IMR-90 (cell line): ENCODE data around the gene TIAM2. TPM values are rescaled to one million over a fixed set of nuclear protein-coding genes. Genes with fewer than 3 reads are reported as not detected.

ENCODE experiments used
- ATAC-seq: fragments of 200-7000 bp; cut with Tn5 transposase; 2 replicates; pipeline ENCODE4 v1.9.1; 2020; ENCODE audit warnings: low read depth, mild to moderate bottlenecking, moderate library complexity
- BruUV-seq: library from RNA; stranded (reverse); fragments of 400-500 nt; replicated peaks from 2 replicates; lab custom pipeline; 2021; lab: Mats Ljungman, UMichigan
- CTCF ChIA-PET: fragments of 300-600 bp; formaldehyde crosslinking; extraction: SDS; loops from one replicate; lab custom pipeline; 2021; ENCODE audit warnings: antibody characterized with exemption; lab: Yijun Ruan, JAX
- POLR2A ChIA-PET: fragments of 300-600 bp; sonication (Branson Sonifier 250); formaldehyde crosslinking; loops from one replicate; lab custom pipeline; 2022; ENCODE audit warnings: antibody characterized with exemption; ENCODE audit not compliant: unreplicated experiment; lab: Charles Lee
- DNase-seq: peaks from one replicate; pipeline ENCODE4 v3.0.0; 2013
- H2AFZ ChIP-seq: replicated peaks from 2 replicates; pipeline ENCODE3; 2013; ENCODE audit warnings: low read length, mild to moderate bottlenecking; ENCODE audit not compliant: poor library complexity
- H2AK5ac ChIP-seq: 2 replicates; pipeline ENCODE4 v1.6.1; 2013; ENCODE audit warnings: low read depth, low read length, inconsistent platforms
- H2AK9ac ChIP-seq: replicated peaks from 2 replicates; pipeline ENCODE3; 2013; ENCODE audit warnings: mild to moderate bottlenecking, low read depth, low read length, moderate library complexity; ENCODE audit not compliant: poor library complexity
- H2BK120ac ChIP-seq: 2 replicates; pipeline ENCODE4 v1.6.1; 2013; ENCODE audit warnings: low read depth, low read length, inconsistent platforms
- H2BK15ac ChIP-seq: 3 replicates; pipeline ENCODE4 v1.6.1; 2013; ENCODE audit warnings: low read depth, low read length, inconsistent platforms
- H2BK20ac ChIP-seq: 2 replicates; pipeline ENCODE4 v1.6.1; 2013; ENCODE audit warnings: low read depth, mild to moderate bottlenecking, inconsistent platforms, low read length, moderate library complexity
- H2BK5ac ChIP-seq: 2 replicates; pipeline ENCODE4 v1.6.1; 2013; ENCODE audit warnings: mild to moderate bottlenecking, low read depth, low read length, inconsistent platforms; ENCODE audit not compliant: poor library complexity, severe bottlenecking
- H3K14ac ChIP-seq: replicated peaks from 2 replicates; pipeline ENCODE4 v1.6.1; 2013; ENCODE audit warnings: low read depth, low read length, inconsistent platforms
- H3K18ac ChIP-seq: 2 replicates; pipeline ENCODE4 v1.6.1; 2013; ENCODE audit warnings: low read depth, low read length, control low read depth
- H3K23ac ChIP-seq: 2 replicates; pipeline ENCODE4 v1.6.1; 2013; ENCODE audit warnings: low read depth, low read length, inconsistent platforms
- H3K27ac ChIP-seq: 2 replicates; pipeline ENCODE4 v1.5.1; 2013; ENCODE audit warnings: mild to moderate bottlenecking, control low read depth, low read length; ENCODE audit not compliant: insufficient read depth
- H3K27me3 ChIP-seq: 2 replicates; pipeline ENCODE4 v1.6.1; 2013; ENCODE audit warnings: low read length; ENCODE audit not compliant: control insufficient read depth, insufficient read depth
- H3K36me3 ChIP-seq: 2 replicates; pipeline ENCODE4 v1.6.1; 2013; ENCODE audit warnings: low read length, mixed read lengths; ENCODE audit not compliant: control insufficient read depth, insufficient read depth
- H3K4ac ChIP-seq: 2 replicates; pipeline ENCODE4 v1.6.1; 2013; ENCODE audit warnings: low read depth, low read length, inconsistent platforms
- H3K4me1 ChIP-seq: 2 replicates; pipeline ENCODE4 v1.6.1; 2013; ENCODE audit warnings: low read length, mixed read lengths; ENCODE audit not compliant: control insufficient read depth, insufficient read depth
- H3K4me2 ChIP-seq: 2 replicates; pipeline ENCODE4 v1.6.1; 2013; ENCODE audit warnings: low read depth, mild to moderate bottlenecking, control low read depth, low read length, moderate library complexity
- H3K4me3 ChIP-seq: 2 replicates; pipeline ENCODE4 v1.5.1; 2013; ENCODE audit warnings: low read depth, mild to moderate bottlenecking, control low read depth, low read length, moderate library complexity; ENCODE audit not compliant: insufficient read depth
- H3K56ac ChIP-seq: 2 replicates; pipeline ENCODE4 v1.6.1; 2013; ENCODE audit warnings: low read length, inconsistent platforms; ENCODE audit not compliant: insufficient read depth; ENCODE audit errors: extremely low read depth
- H3K79me1 ChIP-seq, 2 experiments: 2 replicates each; pipeline ENCODE4 v1.6.1; 2013; ENCODE audit warnings: low read length in 2 of 2, inconsistent platforms in 1 of 2, low read depth in 1 of 2
- H3K9ac ChIP-seq: 2 replicates; pipeline ENCODE4 v1.6.1; 2013; ENCODE audit warnings: low read depth, low read length, control low read depth
- H3K9me1 ChIP-seq: 2 replicates; pipeline ENCODE4 v1.6.1; 2013; ENCODE audit warnings: low read length, inconsistent platforms; ENCODE audit not compliant: insufficient read depth
- H3K9me3 ChIP-seq: 2 replicates; pipeline ENCODE4 v1.6.1; 2013; ENCODE audit warnings: low read length; ENCODE audit not compliant: control insufficient read depth, insufficient read depth
- H4K20me1 ChIP-seq: 2 replicates; pipeline ENCODE4 v1.6.1; 2013; ENCODE audit warnings: low read length, inconsistent platforms; ENCODE audit not compliant: insufficient read depth
- H4K5ac ChIP-seq: 2 replicates; pipeline ENCODE4 v1.6.1; 2013; ENCODE audit warnings: mild to moderate bottlenecking, low read depth, low read length, control low read depth
- H4K8ac ChIP-seq, 2 experiments: 2 replicates each; pipeline ENCODE4 v1.6.1; 2013; ENCODE audit warnings: low read depth in 2 of 2, low read length in 2 of 2, control low read depth in 1 of 2, inconsistent platforms in 1 of 2
- H4K91ac ChIP-seq: 2 replicates; pipeline ENCODE4 v1.6.1; 2013; ENCODE audit warnings: low read depth, low read length, inconsistent platforms; ENCODE audit not compliant: insufficient read depth
- BHLHE40 ChIP-seq: fragments of 150-350 bp; IDR thresholded peaks from 2 replicates; pipeline ENCODE4 v1.6.1; 2016; ENCODE audit warnings: mild to moderate bottlenecking, low read depth, low read length
- CEBPB ChIP-seq: IDR thresholded peaks from 2 replicates; pipeline ENCODE4 v1.6.1; 2012; ENCODE audit warnings: low read depth, low read length, improper control_type of control experiment
- CHD1 ChIP-seq: IDR thresholded peaks from 2 replicates; pipeline ENCODE4 v1.6.1; 2012; ENCODE audit warnings: low read depth, low read length, improper control_type of control experiment
- CTCF ChIP-seq: conservative IDR thresholded peaks from 2 replicates; pipeline ENCODE4 v1.5.1; 2012; ENCODE audit warnings: mild to moderate bottlenecking, low read depth, low read length, improper control_type of control experiment
- ELK1 ChIP-seq: fragments of 150-350 bp; IDR thresholded peaks from 2 replicates; pipeline ENCODE4 v1.6.1; 2016; ENCODE audit warnings: low read depth, mild to moderate bottlenecking, low read length, moderate library complexity, borderline replicate concordance
- FOS ChIP-seq: fragments of 150-350 bp; IDR thresholded peaks from 2 replicates; pipeline ENCODE4 v1.6.1; 2016; ENCODE audit warnings: low read depth, low read length
- MAFK ChIP-seq: IDR thresholded peaks from 2 replicates; pipeline ENCODE4 v1.6.1; 2012; ENCODE audit warnings: low read depth, low read length, improper control_type of control experiment
- MAZ ChIP-seq: IDR thresholded peaks from 2 replicates; pipeline ENCODE4 v1.6.1; 2012; ENCODE audit warnings: low read depth, mild to moderate bottlenecking, low read length, improper control_type of control experiment, moderate library complexity, borderline replicate concordance
- MXI1 ChIP-seq: IDR thresholded peaks from 2 replicates; pipeline ENCODE4 v1.6.1; 2012; ENCODE audit warnings: low read depth, mild to moderate bottlenecking, low read length, moderate library complexity, borderline replicate concordance
- NFE2L2 ChIP-seq: fragments of 150-350 bp; IDR thresholded peaks from 2 replicates; pipeline ENCODE4 v1.6.1; 2016; ENCODE audit warnings: low read depth, mild to moderate bottlenecking, low read length
- POLR2A ChIP-seq: IDR thresholded peaks from 2 replicates; pipeline ENCODE4 v1.6.1; 2012; ENCODE audit warnings: mild to moderate bottlenecking, low read depth, low read length
- RAD21 ChIP-seq: IDR thresholded peaks from 2 replicates; pipeline ENCODE4 v1.6.1; 2012; ENCODE audit warnings: low read length, improper control_type of control experiment
- RCOR1 ChIP-seq: IDR thresholded peaks from 2 replicates; pipeline ENCODE4 v1.6.1; 2012; ENCODE audit warnings: mild to moderate bottlenecking, low read length, improper control_type of control experiment; ENCODE audit not compliant: insufficient replicate concordance
- RFX5 ChIP-seq: IDR thresholded peaks from 2 replicates; pipeline ENCODE4 v1.8.0; 2012; ENCODE audit warnings: low read depth, mild to moderate bottlenecking, low read length, moderate library complexity
- SMC3 ChIP-seq: fragments of 150-350 bp; IDR thresholded peaks from 2 replicates; pipeline ENCODE4 v1.6.1; 2016; ENCODE audit warnings: low read depth, mild to moderate bottlenecking, antibody characterized with exemption, low read length, moderate library complexity
- USF2 ChIP-seq: fragments of 150-350 bp; IDR thresholded peaks from 2 replicates; pipeline ENCODE4 v1.6.1; 2017; ENCODE audit warnings: mild to moderate bottlenecking, antibody characterized with exemption, low read length, low read depth
- WGBS, 2 experiments: methylation state at CpG; one replicate each; pipeline versions ENCODE4 v1.1.5 to v1.1.7; 2013; ENCODE audit warnings: missing lambda C conversion rate in 2 of 2; ENCODE audit not compliant: insufficient read length in 1 of 2; ENCODE audit errors: extremely low coverage in 2 of 2; 5-methylcytosine and 5-hydroxymethylcytosine counted together
- dilution Hi-C: fragments of 300-500 bp; cut with HindIII; formaldehyde crosslinking; loops from one replicate; pipeline ENCODE4 v1.14.3; 2018; ENCODE audit warnings: low sequenced_read_pairs; ENCODE audit not compliant: unreplicated experiment
- in situ Hi-C: fragments of 300-500 bp; cut with MboI; formaldehyde crosslinking; loops from 3 replicates; pipeline ENCODE4 v1.14.3; 2019; ENCODE audit warnings: low sequenced_read_pairs, inconsistent platforms, mixed read lengths
- intact Hi-C: fragments of 100-400 bp; cut with micrococcal nuclease; formaldehyde crosslinking; loops from 2 replicates; pipeline ENCODE4 v1.10.0; 2022
- polyA plus RNA-seq, 3 experiments: library from polyadenylated mRNA; depleted of rRNA; stranded (reverse); fragments of >200 nt; gene quantifications; 2 replicates each; pipeline ENCODE4 v1.2.3, GENCODE V29; 2012; ENCODE audit warnings: low replicate concordance in 1 of 3
- total RNA-seq: library from RNA; depleted of rRNA; stranded (reverse); fragments of >200 nt; gene quantifications from 2 replicates; pipeline ENCODE4 v1.2.3, GENCODE V29; 2012

TIAM2 gene
- total and polyA plus RNA-seq, 2 of the 4 experiments (the other 2 are of a cell fraction), result 3.1 to 4.7 TPM

GRCh38 chr6:155033021-155033791, 38.1 kb downstream of the TIAM2 start:
- H2BK15ac ChIP-seq, result no peak overlapping the region
- H3K4me1 ChIP-seq, result peaks cover 3% of the 10 kb centered on the region; the same call in 1 of the 2 replicates
- no peak overlapping the region for H2AK9ac ChIP-seq
- intact Hi-C loops (no loop called here), dilution Hi-C loops (no loop called here), in situ Hi-C loops (no loop called here)
- no peak overlapping the region for H2BK5ac ChIP-seq
- H3K9me3 ChIP-seq, result no peaks in the 10 kb centered on the region
- H3K4ac ChIP-seq, result no peak overlapping the region
- no peak overlapping the region for H3K4me3 ChIP-seq
- no peak overlapping the region for H2BK120ac ChIP-seq
- no peak overlapping the region for H4K8ac ChIP-seq
- no peak overlapping the region for H2BK20ac ChIP-seq
- H3K56ac ChIP-seq, result no peak overlapping the region
- no peaks in the 10 kb centered on the region for H3K36me3 ChIP-seq
- no peak overlapping the region for H3K18ac ChIP-seq
- H3K79me1 ChIP-seq, result no peaks in the 10 kb centered on the region
- H4K20me1 ChIP-seq, result no peaks in the 10 kb centered on the region
- no TSS peak for BruUV-seq
- H3K9me1 ChIP-seq, result 0 out of 2 replicates have a peak, but pooled peaks cover 3% of the 10 kb centered on the region
- TF ChIP-seq POLR2A, result no peak
- TF ChIP-seq BHLHE40, result no peak
- TF ChIP-seq RCOR1, result no peak
- no peak for TF ChIP-seq RFX5
- TF ChIP-seq MAFK, result no peak
- TF ChIP-seq NFE2L2, result no peak
- TF ChIP-seq SMC3, result no peak
- TF ChIP-seq USF2, result no peak
- TF ChIP-seq ELK1, result no peak
- TF ChIP-seq MAZ, result no peak
- TF ChIP-seq FOS, result no peak
- no peak for TF ChIP-seq CHD1
- no peak for TF ChIP-seq RAD21
- TF ChIP-seq CEBPB, result no peak
- TF ChIP-seq CTCF, result no peak
- no peak for TF ChIP-seq MXI1
- ATAC-seq (no peak), DNase-seq (no peak)
- ChIA-PET CTCF (no interaction called here), POLR2A (no interaction called here)
- no peaks in the 10 kb centered on the region for H3K27me3 ChIP-seq
- no peak overlapping the region for H4K91ac ChIP-seq
- no peak overlapping the region for H3K27ac ChIP-seq
- no peak overlapping the region for H2AK5ac ChIP-seq
- no peak overlapping the region for H3K4me2 ChIP-seq
- 100% methylated on average over 2 of the region's 13 CpGs; no CpG with 5 or more reads in 1 of the 2 experiments for WGBS, 2 experiments
- no peak overlapping the region for H2AFZ ChIP-seq
- H3K23ac ChIP-seq, result no peak overlapping the region
- H3K9ac ChIP-seq, result no peak overlapping the region
- H4K5ac ChIP-seq, result no peak overlapping the region
- no peak overlapping the region for H3K14ac ChIP-seq
